Stimulated activated naive CD8-positive, alpha-beta T cell treated with anti-CD3 and anti-CD28 coated beads, Interleukin-15, amount 100 ng/mL, for 72 hours (primary cell): ENCODE measurements around the gene PSD.

Source experiments
- ATAC-seq: fragments of 150-1000 bp; cut with Tn5 transposase; 2 replicates; pipeline ENCODE4 v1.10.0; 2021; ENCODE audit warnings: mild to moderate bottlenecking, moderate library complexity
- DNase-seq, 2 donors: peaks; one replicate each; pipeline ENCODE4 v3.0.0; 2021 to 2022
- H3K27ac Mint-ChIP-seq, 2 donors: one replicate each; pipeline ENCODE4 v1.8.0; 2022; ENCODE audit warnings: mild to moderate bottlenecking in 2 of 2, mixed read lengths in 2 of 2, moderate library complexity in 2 of 2
- H3K27me3 Mint-ChIP-seq: one replicate; pipeline ENCODE4 v1.8.0; 2022; ENCODE audit warnings: mixed read lengths
- H3K4me1 Mint-ChIP-seq: one replicate; pipeline ENCODE4 v1.8.0; 2022; ENCODE audit warnings: mild to moderate bottlenecking, mixed read lengths
- H3K4me3 Mint-ChIP-seq, 2 donors: one replicate each; pipeline ENCODE4 v1.8.0; 2022; ENCODE audit warnings: mild to moderate bottlenecking in 2 of 2, mixed read lengths in 2 of 2, moderate library complexity in 1 of 2
- H3K9me3 Mint-ChIP-seq, 2 donors: one replicate each; pipeline ENCODE4 v1.8.0; 2022; ENCODE audit warnings: mixed read lengths in 2 of 2

The PSD gene

GRCh38 chr10:102395400-102396316 is 22.9 kb downstream of the PSD start, which contains the start of gene NFKB2:
Gene NFKB2 (plus strand): TSS chr10:102395705. CDS start chr10:102395960, 255 bp downstream.
- Mint-ChIP-seq H3K4me1 (peaks cover 69% of the 10 kb centered on the region), H3K9me3 (no peaks in the 10 kb centered on the region), H3K4me3 (peak within 1 kb of the TSS; percentile 86 to 96), H3K27ac (peak within 1 kb of the TSS; percentile 98 to 99), H3K27me3 (no peaks in the 10 kb centered on the region)
- peak; percentile 35 for ATAC-seq
- peak; percentile 90 to 93 for DNase-seq

GRCh38 chr10:102394801-102395399 is 23.7 kb downstream of the PSD start:
- ATAC-seq (peak; percentile 41), DNase-seq (peak; percentile 82 to 91)
- Mint-ChIP-seq H3K27me3 (no peaks in the 10 kb centered on the region), H3K4me3 (peak overlapping the region; percentile 86 to 96), H3K27ac (peak overlapping the region; percentile 98 to 99), H3K9me3 (no peaks in the 10 kb centered on the region), H3K4me1 (peaks cover 65% of the 10 kb centered on the region)

- ATAC-seq (peak; percentile 90), DNase-seq (peak; percentile 100)
- no peaks in the 10 kb centered on the region for H3K27me3 Mint-ChIP-seq
- peaks cover 58% of the 10 kb centered on the region for H3K4me1 Mint-ChIP-seq
- H3K4me3 Mint-ChIP-seq = peak overlapping the region; percentile 86 to 96
- H3K9me3 Mint-ChIP-seq = no peaks in the 10 kb centered on the region
- H3K27ac Mint-ChIP-seq = peak overlapping the region; percentile 98 to 99
Observed at GRCh38 chr10:102394079-102394800, 24.3 kb downstream of the PSD start.

- no peak for DNase-seq
- Mint-ChIP-seq H3K27me3 (no peaks in the 10 kb centered on the region), H3K27ac (peak overlapping the region; percentile 98 to 99), H3K9me3 (no peaks in the 10 kb centered on the region), H3K4me3 (peak overlapping the region; percentile 86 to 96), H3K4me1 (peaks cover 53% of the 10 kb centered on the region)
- ATAC-seq = no peak
Observed at GRCh38 chr10:102393411-102394078, 25.0 kb downstream of the PSD start.

GRCh38 chr10:102392306-102392705 is 26.3 kb downstream of the PSD start:
- H3K27me3 Mint-ChIP-seq = no peaks in the 10 kb centered on the region
- DNase-seq = no peak
- peak overlapping the region in 1 of 2 donors; percentile 86 for H3K4me3 Mint-ChIP-seq
- H3K27ac Mint-ChIP-seq = no peak overlapping the region
- no peaks in the 10 kb centered on the region for H3K9me3 Mint-ChIP-seq
- ATAC-seq = no peak
- H3K4me1 Mint-ChIP-seq = peaks cover 40% of the 10 kb centered on the region

GRCh38 chr10:102389894-102390293 is 28.7 kb downstream of the PSD start:
- Mint-ChIP-seq H3K9me3 (no peaks in the 10 kb centered on the region), H3K4me1 (peaks cover 32% of the 10 kb centered on the region), H3K27me3 (no peaks in the 10 kb centered on the region), H3K4me3 (no peak overlapping the region), H3K27ac (no peak overlapping the region)
- ATAC-seq (no peak), DNase-seq (no peak)

- H3K4me1 Mint-ChIP-seq = peaks cover 15% of the 10 kb centered on the region
- ATAC-seq = peak; percentile 52
- H3K27me3 Mint-ChIP-seq = no peaks in the 10 kb centered on the region
- H3K9me3 Mint-ChIP-seq = no peaks in the 10 kb centered on the region
- peak overlapping the region in 1 of 2 donors; percentile 63 for H3K27ac Mint-ChIP-seq
- H3K4me3 Mint-ChIP-seq = no peak overlapping the region
- no peak for DNase-seq
Observed at GRCh38 chr10:102384606-102385429, 33.8 kb downstream of the PSD start.

GRCh38 chr10:102384053-102384452 is 34.5 kb downstream of the PSD start:
- H3K4me3 Mint-ChIP-seq = no peak overlapping the region
- ATAC-seq = peak; percentile 64
- H3K27me3 Mint-ChIP-seq = no peaks in the 10 kb centered on the region
- peak in 1 of 2 donors; percentile 23 for DNase-seq
- H3K9me3 Mint-ChIP-seq = no peaks in the 10 kb centered on the region
- no peak overlapping the region for H3K27ac Mint-ChIP-seq
- peaks cover 15% of the 10 kb centered on the region for H3K4me1 Mint-ChIP-seq

- ATAC-seq = no peak
- peaks cover 15% of the 10 kb centered on the region for H3K4me1 Mint-ChIP-seq
- H3K27ac Mint-ChIP-seq = no peak overlapping the region
- no peaks in the 10 kb centered on the region for H3K9me3 Mint-ChIP-seq
- no peak for DNase-seq
- H3K27me3 Mint-ChIP-seq = no peaks in the 10 kb centered on the region
- H3K4me3 Mint-ChIP-seq = no peak overlapping the region
Observed at GRCh38 chr10:102382871-102383270, 35.7 kb downstream of the PSD start.

- Mint-ChIP-seq H3K4me3 (no peak overlapping the region), H3K9me3 (no peaks in the 10 kb centered on the region), H3K27me3 (no peaks in the 10 kb centered on the region), H3K4me1 (peaks cover 15% of the 10 kb centered on the region), H3K27ac (no peak overlapping the region)
- ATAC-seq = no peak
- no peak for DNase-seq
Observed at GRCh38 chr10:102381983-102382382, 36.6 kb downstream of the PSD start.

- H3K4me3 Mint-ChIP-seq = no peak overlapping the region
- no peaks in the 10 kb centered on the region for H3K27me3 Mint-ChIP-seq
- H3K27ac Mint-ChIP-seq = no peak overlapping the region
- no peaks in the 10 kb centered on the region for H3K9me3 Mint-ChIP-seq
- no peak for DNase-seq
- peaks cover 5% of the 10 kb centered on the region for H3K4me1 Mint-ChIP-seq
- ATAC-seq = no peak
Observed at GRCh38 chr10:102379383-102379782, 39.2 kb downstream of the PSD start.

GRCh38 chr10:102376901-102377300 is 41.7 kb downstream of the PSD start:
- no peaks in the 10 kb centered on the region for H3K4me1 Mint-ChIP-seq
- no peak overlapping the region for H3K4me3 Mint-ChIP-seq
- H3K27me3 Mint-ChIP-seq = no peaks in the 10 kb centered on the region
- ATAC-seq (no peak), DNase-seq (no peak)
- no peak overlapping the region for H3K27ac Mint-ChIP-seq
- no peaks in the 10 kb centered on the region for H3K9me3 Mint-ChIP-seq

GRCh38 chr10:102375867-102376266 is 42.7 kb downstream of the PSD start:
- no peak for ATAC-seq
- no peak for DNase-seq
- no peak overlapping the region for H3K4me3 Mint-ChIP-seq
- H3K4me1 Mint-ChIP-seq = no peaks in the 10 kb centered on the region
- H3K27ac Mint-ChIP-seq = no peak overlapping the region
- no peaks in the 10 kb centered on the region for H3K9me3 Mint-ChIP-seq
- H3K27me3 Mint-ChIP-seq = no peaks in the 10 kb centered on the region

- H3K4me3 Mint-ChIP-seq = no peak overlapping the region
- ATAC-seq = peak; percentile 56
- no peaks in the 10 kb centered on the region for H3K4me1 Mint-ChIP-seq
- H3K27me3 Mint-ChIP-seq = no peaks in the 10 kb centered on the region
- H3K27ac Mint-ChIP-seq = no peak overlapping the region
- DNase-seq = no peak
- H3K9me3 Mint-ChIP-seq = no peaks in the 10 kb centered on the region
Observed at GRCh38 chr10:102375250-102375649, 43.3 kb downstream of the PSD start.
